Endometrium (tissue), 2 donors: Measurements from ENCODE around the gene GATA5.
"Not testable (repeated sequence)": the region's sequence is repeated elsewhere in the genome, so short reads cannot be mapped to it uniquely, and the experiment has no call there.

Experiments
- FAIRE-seq: peaks from 2 replicates; lab custom pipeline; 2012; peaks lifted over from hg19 to GRCh38; lab: Jason Lieb, UNC
- donor health status: control.
- donor health status: control.

GATA5 gene

GRCh38 chr20:62429455-62430310 is 46.1 kb downstream of the GATA5 start:
- FAIRE-seq = no peak

GRCh38 chr20:62428396-62429295 is 47.1 kb downstream of the GATA5 start:
- FAIRE-seq = no peak

- FAIRE-seq = no peak
Observed at GRCh38 chr20:62428002-62428372, 47.8 kb downstream of the GATA5 start.

- FAIRE-seq = no peak
Observed at GRCh38 chr20:62427172-62428001, 48.4 kb downstream of the GATA5 start, which contains the start of gene RBBP8NL. Gene RBBP8NL, minus strand, starts transcription at chr20:62427539. Its CDS starts 7,892 bp downstream, at chr20:62419647.

- no peak for FAIRE-seq
Observed at GRCh38 chr20:62426699-62427131, 49.1 kb downstream of the GATA5 start.

- FAIRE-seq = not testable (repeated sequence)
Observed at GRCh38 chr20:62426059-62426348, 49.8 kb downstream of the GATA5 start.

GRCh38 chr20:62425281-62426058 is 50.3 kb downstream of the GATA5 start:
- no peak for FAIRE-seq

GRCh38 chr20:62424249-62425107 is 51.3 kb downstream of the GATA5 start:
- FAIRE-seq = no peak

- no peak for FAIRE-seq
Observed at GRCh38 chr20:62423326-62423706, 52.5 kb downstream of the GATA5 start.

- no peak for FAIRE-seq
Observed at GRCh38 chr20:62422636-62423325, 53.0 kb downstream of the GATA5 start.

GRCh38 chr20:62421716-62421990 is 54.1 kb downstream of the GATA5 start:
- FAIRE-seq = no peak

GRCh38 chr20:62420846-62421715 is 54.7 kb downstream of the GATA5 start:
- no peak for FAIRE-seq

- no peak for FAIRE-seq
Observed at GRCh38 chr20:62419759-62420158, 56.0 kb downstream of the GATA5 start.

- FAIRE-seq = no peak
Observed at GRCh38 chr20:62418709-62419487, 56.9 kb downstream of the GATA5 start.

GRCh38 chr20:62417981-62418708 is 57.6 kb downstream of the GATA5 start:
- no peak for FAIRE-seq

- FAIRE-seq = no peak
Observed at GRCh38 chr20:62416651-62417637, 58.9 kb downstream of the GATA5 start.
